ENCODE data around the gene ZNF598. TPM values are rescaled to one million over a fixed set of nuclear protein-coding genes. Genes with fewer than 3 reads are reported as not detected.
A peak's percentile ranks its signal among the peaks of the same experiment; 100 is the strongest.
"Not testable (repeated sequence)": the region's sequence is repeated elsewhere in the genome, so short reads cannot be mapped to it uniquely, and the experiment has no call there.

Gene ZNF598
- polyA plus RNA-seq, 4 donors = 26.7 to 51.9 (median 29.7) TPM

DNA sequence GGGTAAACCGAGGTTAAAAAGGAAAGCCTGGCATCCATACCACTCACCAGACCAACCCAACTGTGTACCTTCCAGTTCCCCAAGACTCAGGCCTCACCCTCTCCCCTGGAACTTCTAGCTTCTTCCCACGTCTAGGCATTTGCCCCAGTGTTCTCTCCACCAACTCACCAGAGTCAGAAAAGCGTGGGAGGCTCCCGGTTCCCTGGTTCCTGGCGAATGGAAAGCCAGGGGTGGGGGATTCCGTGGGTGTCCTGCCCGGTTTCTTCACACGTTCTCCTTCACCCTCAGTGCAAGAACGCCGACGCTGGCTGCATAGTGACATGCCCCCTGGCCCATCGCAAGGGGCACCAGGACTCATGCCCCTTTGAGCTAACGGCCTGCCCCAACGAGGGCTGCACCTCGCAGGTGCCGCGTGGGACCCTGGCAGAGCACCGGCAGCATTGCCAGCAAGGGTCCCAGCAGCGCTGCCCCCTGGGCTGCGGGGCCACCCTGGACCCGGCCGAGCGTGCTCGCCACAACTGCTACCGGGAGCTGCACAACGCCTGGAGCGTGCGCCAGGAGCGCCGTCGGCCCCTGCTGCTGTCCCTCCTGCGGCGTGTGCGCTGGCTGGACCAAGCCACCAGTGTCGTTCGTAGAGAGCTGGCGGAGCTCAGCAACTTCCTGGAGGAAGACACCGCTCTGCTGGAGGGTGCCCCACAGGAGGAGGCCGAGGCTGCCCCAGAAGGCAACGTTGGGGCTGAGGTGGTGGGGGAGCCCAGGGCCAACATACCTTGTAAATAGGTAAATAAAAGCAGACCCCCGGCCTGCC is 41.3 kb downstream of the ZNF598 start:
- H3K27ac ChIP-seq (ENCODE audit: low read depth in 1 of 3, low read length in 2 of 3) = no peak overlapping the region
- no peaks in the 10 kb centered on the region for H3K27me3 ChIP-seq (ENCODE audit: control insufficient read depth in 3 of 3, insufficient read depth in 3 of 3, low read length in 3 of 3)
- 91 to 94% (median 93%) methylated on average over 41 of the region's 41 CpGs for WGBS, 3 donors
- peaks cover 0 to 13% (median 0%) of the 10 kb centered on the region in 3 donors for H3K36me3 ChIP-seq (ENCODE audit: control insufficient read depth in 3 of 3, insufficient read depth in 2 of 3, low read depth in 1 of 3, low read length in 3 of 3)
- peaks cover 0 to 33% (median 4%) of the 10 kb centered on the region in 3 donors for H3K4me1 ChIP-seq (ENCODE audit: control insufficient read depth in 3 of 3, insufficient read depth in 2 of 3, low read depth in 1 of 3, low read length in 2 of 3)
- FAIRE-seq = no peak
- DNase-seq = no peak
- H3K9me3 ChIP-seq (ENCODE audit: control insufficient read depth in 2 of 2, insufficient read depth in 1 of 2, low read depth in 1 of 2, low read length in 1 of 2) = no peaks in the 10 kb centered on the region
- H3K4me3 ChIP-seq (ENCODE audit: low read depth in 1 of 3, low read length in 3 of 3) = no peak overlapping the region

DNA sequence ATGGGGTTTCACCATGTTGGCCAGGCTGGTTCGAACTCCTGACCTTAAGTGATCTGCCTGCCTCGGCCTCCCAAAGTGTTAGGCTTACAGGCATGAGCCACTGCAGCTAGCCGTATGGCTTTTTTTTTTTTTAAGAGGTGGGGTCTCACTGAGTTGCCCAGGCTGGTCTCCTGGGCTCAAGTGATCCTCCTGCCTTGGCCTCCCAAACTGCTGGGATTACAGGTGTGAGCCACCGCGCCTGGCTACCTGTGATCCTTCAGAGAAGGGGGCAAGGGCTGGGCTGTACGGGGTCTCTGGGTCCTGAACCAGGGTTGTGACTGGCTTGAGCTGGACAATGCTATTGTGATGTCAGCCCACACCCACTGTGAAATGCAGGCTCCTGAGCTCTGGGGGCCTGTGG is 43.2 kb downstream of the ZNF598 start, which contains the start of gene RNF151:
Gene RNF151, plus strand, starts transcription at position 397 of the 400 bp plus-strand sequence. CDS start 26 bp downstream, outside the sequence.
- FAIRE-seq = no peak
- WGBS, 3 donors = 95 to 96% (median 95%) methylated on average over 6 of the region's 6 CpGs

GRCh38 chr16:1965396-1966001 is 44.1 kb downstream of the ZNF598 start:
- FAIRE-seq = no peak
- Histone ChIP-seq H3K4me1 (ENCODE audit: control insufficient read depth in 3 of 3, insufficient read depth in 2 of 3, low read depth in 1 of 3, low read length in 2 of 3) (peaks cover 2 to 37% (median 2%) of the 10 kb centered on the region in 3 donors), H3K9me3 (ENCODE audit: control insufficient read depth in 2 of 2, insufficient read depth in 1 of 2, low read depth in 1 of 2, low read length in 1 of 2) (no peaks in the 10 kb centered on the region), H3K27ac (ENCODE audit: low read depth in 1 of 3, low read length in 2 of 3) (peak overlapping the region; percentile 94 to 98 (median 98)), H3K27me3 (ENCODE audit: control insufficient read depth in 3 of 3, insufficient read depth in 3 of 3, low read length in 3 of 3) (no peaks in the 10 kb centered on the region), H3K36me3 (ENCODE audit: control insufficient read depth in 3 of 3, insufficient read depth in 2 of 3, low read depth in 1 of 3, low read length in 3 of 3) (peaks cover 3 to 41% (median 13%) of the 10 kb centered on the region in 3 donors), H3K4me3 (ENCODE audit: low read depth in 1 of 3, low read length in 3 of 3) (peak overlapping the region; percentile 72 to 85 (median 75))
- peak; percentile 65 to 73 for DNase-seq
- WGBS, 3 donors = 9 to 18% (median 12%) methylated on average over 24 of the region's 24 CpGs

More for the DNA sequence above, 43.2 kb downstream of the ZNF598 start, which contains the start of gene RNF151:
- peak within 1 kb of the TSS in 2 of 3 donors; percentile 75 to 85 for H3K4me3 ChIP-seq (ENCODE audit: low read depth in 1 of 3, low read length in 3 of 3)
- no peaks in the 10 kb centered on the region for H3K9me3 ChIP-seq (ENCODE audit: control insufficient read depth in 2 of 2, insufficient read depth in 1 of 2, low read depth in 1 of 2, low read length in 1 of 2)
- H3K27ac ChIP-seq (ENCODE audit: low read depth in 1 of 3, low read length in 2 of 3) = peak within 1 kb of the TSS; percentile 94 to 98 (median 98)
- no peak for DNase-seq
- peaks cover 3 to 31% (median 12%) of the 10 kb centered on the region in 3 donors for H3K36me3 ChIP-seq (ENCODE audit: control insufficient read depth in 3 of 3, insufficient read depth in 2 of 3, low read depth in 1 of 3, low read length in 3 of 3)
- H3K27me3 ChIP-seq (ENCODE audit: control insufficient read depth in 3 of 3, insufficient read depth in 3 of 3, low read length in 3 of 3) = no peaks in the 10 kb centered on the region
- H3K4me1 ChIP-seq (ENCODE audit: control insufficient read depth in 3 of 3, insufficient read depth in 2 of 3, low read depth in 1 of 3, low read length in 2 of 3) = peaks cover 0 to 33% (median 2%) of the 10 kb centered on the region in 3 donors

DNA sequence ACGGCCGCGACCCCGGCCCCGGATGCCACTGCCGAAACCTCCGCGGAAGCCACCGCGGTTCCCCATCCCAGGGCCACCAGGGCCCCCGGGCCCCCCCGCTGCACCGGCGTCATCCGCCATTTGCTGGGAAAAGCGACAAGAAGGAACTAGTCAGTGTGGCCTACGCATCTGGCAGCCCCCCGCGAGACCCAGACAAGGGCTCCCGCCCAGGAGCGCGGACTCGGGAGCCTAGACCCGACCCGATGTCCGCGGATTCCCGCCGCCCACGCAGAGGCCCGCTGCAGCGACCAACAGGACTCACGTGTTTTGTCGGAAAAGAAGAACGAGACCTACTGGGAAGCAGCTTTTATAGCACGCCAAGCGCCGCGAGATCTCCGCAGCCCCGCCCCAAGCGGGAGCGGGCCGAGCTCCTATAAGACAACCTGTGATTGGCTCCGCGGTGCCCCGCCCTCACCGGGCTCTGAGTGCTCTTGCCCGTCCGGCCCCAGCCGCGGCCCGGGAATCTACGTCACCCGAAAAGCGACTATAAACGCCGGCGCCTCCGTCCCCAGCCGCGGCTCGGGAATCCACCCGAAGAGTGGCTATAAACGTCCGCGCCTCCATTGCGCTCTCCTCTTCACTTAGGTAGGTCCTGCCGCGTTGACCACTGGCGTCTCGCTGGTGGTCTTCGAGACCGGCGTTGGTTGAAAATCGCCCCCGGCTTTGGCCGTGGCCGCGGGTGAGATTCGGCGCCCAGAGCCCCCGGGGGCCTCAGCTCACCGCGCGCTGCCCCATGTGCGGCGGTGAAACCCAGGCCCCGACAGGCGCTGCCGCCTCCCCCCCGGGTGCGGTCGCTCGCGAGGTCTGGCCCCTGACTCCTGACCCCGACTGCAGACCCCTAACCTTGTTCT is 44.9 kb downstream of the ZNF598 start, which contains the start of gene RPS2:
Gene RPS2, minus strand, starts transcription at position 321 of the 890 bp plus-strand sequence. Its CDS starts 201 bp downstream, at position 120.
- Histone ChIP-seq H3K36me3 (ENCODE audit: control insufficient read depth in 3 of 3, insufficient read depth in 2 of 3, low read depth in 1 of 3, low read length in 3 of 3) (peaks cover 3 to 43% (median 13%) of the 10 kb centered on the region in 3 donors), H3K4me1 (ENCODE audit: control insufficient read depth in 3 of 3, insufficient read depth in 2 of 3, low read depth in 1 of 3, low read length in 2 of 3) (peaks cover 2 to 39% (median 3%) of the 10 kb centered on the region in 3 donors), H3K27me3 (ENCODE audit: control insufficient read depth in 3 of 3, insufficient read depth in 3 of 3, low read length in 3 of 3) (no peaks in the 10 kb centered on the region), H3K9me3 (ENCODE audit: control insufficient read depth in 2 of 2, insufficient read depth in 1 of 2, low read depth in 1 of 2, low read length in 1 of 2) (no peaks in the 10 kb centered on the region), H3K4me3 (ENCODE audit: low read depth in 1 of 3, low read length in 3 of 3) (peak within 1 kb of the TSS; percentile 72 to 85 (median 75)), H3K27ac (ENCODE audit: low read depth in 1 of 3, low read length in 2 of 3) (peak within 1 kb of the TSS; percentile 94 to 98 (median 98))
- no peak for FAIRE-seq
- DNase-seq = peak; percentile 99
- WGBS, 3 donors = 0 to 1% (median 1%) methylated on average over 76 to 97 of the region's 97 CpGs

DNA sequence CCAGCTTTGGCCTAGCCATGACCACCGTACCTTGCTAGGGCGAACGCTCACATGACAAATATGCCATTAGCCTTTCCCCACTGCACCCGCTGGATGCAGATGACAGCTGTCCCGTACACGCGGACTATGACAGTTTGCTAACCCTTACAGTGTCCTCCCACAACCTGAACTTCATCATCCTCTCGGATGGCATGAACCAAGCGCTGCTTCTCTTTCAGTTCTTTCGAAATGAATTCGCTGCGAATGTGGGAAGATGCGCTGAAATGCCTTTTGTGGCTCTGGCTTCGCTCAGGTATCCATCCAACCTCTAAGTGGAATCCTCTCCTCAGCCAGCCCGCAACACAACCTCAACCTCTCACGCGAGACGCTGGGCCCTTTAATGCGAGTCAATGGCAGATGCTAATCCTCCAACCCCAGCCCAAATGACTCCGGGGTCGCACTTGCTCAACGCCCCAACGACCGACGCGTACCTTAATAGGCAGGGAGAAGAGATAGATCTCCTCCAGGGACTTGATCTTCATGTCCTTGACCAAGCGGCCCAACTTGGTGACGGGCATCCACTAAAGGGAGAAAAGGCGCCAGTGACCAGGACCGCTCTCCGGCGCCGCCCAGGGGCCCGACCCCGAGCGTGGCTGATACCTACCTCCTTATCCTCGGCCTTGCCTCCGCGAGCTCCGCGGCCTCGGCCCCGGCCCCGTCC is 45.7 kb downstream of the ZNF598 start:
- H3K4me3 ChIP-seq (ENCODE audit: low read depth in 1 of 3, low read length in 3 of 3) = peak overlapping the region; percentile 62 to 85 (median 75)
- H3K36me3 ChIP-seq (ENCODE audit: control insufficient read depth in 3 of 3, insufficient read depth in 2 of 3, low read depth in 1 of 3, low read length in 3 of 3) = peaks cover 3 to 43% (median 13%) of the 10 kb centered on the region in 3 donors
- H3K9me3 ChIP-seq (ENCODE audit: control insufficient read depth in 2 of 2, insufficient read depth in 1 of 2, low read depth in 1 of 2, low read length in 1 of 2) = no peaks in the 10 kb centered on the region
- H3K27ac ChIP-seq (ENCODE audit: low read depth in 1 of 3, low read length in 2 of 3) = peak overlapping the region; percentile 84 to 98 (median 98)
- DNase-seq (peak; percentile 38 to 56), FAIRE-seq (no peak)
- 3 to 9% (median 5%) methylated on average over 40 to 44 of the region's 44 CpGs for WGBS, 3 donors
- peaks cover 2 to 42% (median 3%) of the 10 kb centered on the region in 3 donors for H3K4me1 ChIP-seq (ENCODE audit: control insufficient read depth in 3 of 3, insufficient read depth in 2 of 3, low read depth in 1 of 3, low read length in 2 of 3)
- H3K27me3 ChIP-seq (ENCODE audit: control insufficient read depth in 3 of 3, insufficient read depth in 3 of 3, low read length in 3 of 3) = no peaks in the 10 kb centered on the region

- Histone ChIP-seq H3K4me1 (ENCODE audit: control insufficient read depth in 3 of 3, insufficient read depth in 2 of 3, low read depth in 1 of 3, low read length in 2 of 3) (peaks cover 2 to 44% (median 3%) of the 10 kb centered on the region in 3 donors), H3K27ac (ENCODE audit: low read depth in 1 of 3, low read length in 2 of 3) (peak overlapping the region in 1 of 3 donors; percentile 56), H3K36me3 (ENCODE audit: control insufficient read depth in 3 of 3, insufficient read depth in 2 of 3, low read depth in 1 of 3, low read length in 3 of 3) (peaks cover 3 to 43% (median 13%) of the 10 kb centered on the region in 3 donors), H3K4me3 (ENCODE audit: low read depth in 1 of 3, low read length in 3 of 3) (peak overlapping the region in 1 of 3 donors; percentile 75)
- not testable (repeated sequence) for H3K27me3 ChIP-seq (ENCODE audit: control insufficient read depth in 3 of 3, insufficient read depth in 3 of 3, low read length in 3 of 3); FAIRE-seq; H3K9me3 ChIP-seq (ENCODE audit: control insufficient read depth in 2 of 2, insufficient read depth in 1 of 2, low read depth in 1 of 2, low read length in 1 of 2); DNase-seq
- 67 to 84% (median 77%) methylated on average over 31 to 37 of the region's 37 CpGs for WGBS, 3 donors
These were observed 47.2 kb downstream of the ZNF598 start for GRCh38 chr16:1962161-1963153.

Data from small intestine (tissue), 7 donors.